Testis (tissue), 3 donors: ENCODE measurements around the gene MACROD1. TPM values are rescaled to one million over a fixed set of nuclear protein-coding genes. Genes with fewer than 3 reads are reported as not detected.

Experiments used
- DNase-seq: peaks from one replicate; pipeline ENCODE4 v3.0.0-alpha.2; 2019
- H3K27ac ChIP-seq, 2 donors: fragments of 200-600 bp; sonication (generic); one replicate each; pipeline ENCODE4 v1.5.1; 2019
- H3K27me3 ChIP-seq: fragments of 200-600 bp; sonication (generic); one replicate; pipeline ENCODE4 v1.5.1; 2019
- H3K36me3 ChIP-seq: fragments of 200-600 bp; sonication (generic); one replicate; pipeline ENCODE4 v1.5.1; 2017; ENCODE audit warnings: low read depth; ENCODE audit errors: missing control alignments
- H3K4me1 ChIP-seq: fragments of 200-600 bp; sonication (generic); one replicate; pipeline ENCODE4 v1.5.1; 2019
- H3K4me3 ChIP-seq, 2 donors: fragments of 200-600 bp; sonication (generic); one replicate each; pipeline ENCODE4 v1.5.1; 2017 to 2019
- H3K9me3 ChIP-seq: fragments of 200-600 bp; sonication (generic); one replicate; pipeline ENCODE4 v1.5.1; 2017
- POLR2A ChIP-seq: fragments of 450-650 bp; IDR thresholded peaks from one replicate; pipeline ENCODE4 v1.6.1; 2017; ENCODE audit warnings: antibody characterized with exemption, mild to moderate bottlenecking, moderate library complexity
- WGBS, 2 donors: methylation state at CpG; one replicate each; pipeline ENCODE4 v1.1.5; 2018; 5-methylcytosine and 5-hydroxymethylcytosine counted together
- intact Hi-C: fragments of 100-400 bp; cut with DNase I; formaldehyde crosslinking; loops from one replicate; pipeline ENCODE4 v1.15.1; 2023; ENCODE audit warnings: low total_unique reads
- polyA plus RNA-seq: library from polyadenylated mRNA; stranded (reverse); fragments of 350-450 nt; fragmentation: Illumina TruSeq; extraction: RNeasy Lipid Tissue Mini Kit (QIAGEN cat#74804); gene quantifications from one replicate; pipeline ENCODE4 v1.2.3, GENCODE V29; 2014; ENCODE audit warnings: low read depth, low replicate concordance; ENCODE audit not compliant: insufficient read depth
- total RNA-seq, 2 donors: library from RNA; depleted of rRNA; stranded (reverse); fragments of >200 nt; gene quantifications; one replicate each; pipeline ENCODE4 v1.2.3, GENCODE V29; 2016
- TF ChIP-seq, protein P1 (sequence below), 3 experiments: fragments of 450-650 bp in 2 of 3; fragments of 200-600 bp in 1 of 3; sonication (generic) in 1 of 3; IDR thresholded peaks; one replicate each; pipeline ENCODE4 v1.5.1; 2016 to 2019; ENCODE audit warnings: antibody characterized with exemption in 3 of 3, mild to moderate bottlenecking in 2 of 3, moderate library complexity in 1 of 3

MACROD1 gene
- total and polyA plus RNA-seq, 3 donors from 2014 or later: 13.3 to 15.3 (median 14.1) TPM

DNA sequence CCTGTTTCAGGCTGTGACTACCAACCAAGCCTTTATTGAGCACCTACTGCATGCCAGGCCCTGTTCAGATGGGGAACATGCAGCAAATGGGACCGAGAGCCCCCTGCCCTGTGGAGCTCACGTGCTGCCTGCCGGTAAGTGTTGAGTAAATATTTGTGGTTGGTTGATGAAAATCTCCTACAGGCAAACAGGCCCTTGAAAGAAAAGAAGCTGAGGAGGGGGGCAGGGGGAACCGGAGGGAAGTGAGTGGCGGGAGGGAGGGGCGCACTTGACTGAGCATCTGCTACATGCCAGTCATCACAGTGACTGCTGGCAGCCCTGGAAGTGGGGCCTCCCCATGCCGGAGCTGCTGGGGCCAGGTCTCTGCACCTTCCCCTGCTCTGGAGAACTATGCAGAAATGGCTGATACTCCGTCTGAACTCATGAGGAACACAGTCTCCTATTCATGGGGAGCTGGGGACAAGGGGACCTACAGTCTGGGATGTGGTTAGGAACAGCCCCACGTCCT, 34.2 kb downstream of the MACROD1 start:
- Histone ChIP-seq H3K4me1 (no peaks in the 10 kb centered on the region), H3K4me3 (no peak overlapping the region), H3K27ac (no peak overlapping the region), H3K9me3 (no peaks in the 10 kb centered on the region), H3K36me3 (no peaks in the 10 kb centered on the region), H3K27me3 (no peaks in the 10 kb centered on the region)
- DNase-seq: no peak
- TF ChIP-seq POLR2A: no peak
- TF ChIP-seq, protein P1, sequence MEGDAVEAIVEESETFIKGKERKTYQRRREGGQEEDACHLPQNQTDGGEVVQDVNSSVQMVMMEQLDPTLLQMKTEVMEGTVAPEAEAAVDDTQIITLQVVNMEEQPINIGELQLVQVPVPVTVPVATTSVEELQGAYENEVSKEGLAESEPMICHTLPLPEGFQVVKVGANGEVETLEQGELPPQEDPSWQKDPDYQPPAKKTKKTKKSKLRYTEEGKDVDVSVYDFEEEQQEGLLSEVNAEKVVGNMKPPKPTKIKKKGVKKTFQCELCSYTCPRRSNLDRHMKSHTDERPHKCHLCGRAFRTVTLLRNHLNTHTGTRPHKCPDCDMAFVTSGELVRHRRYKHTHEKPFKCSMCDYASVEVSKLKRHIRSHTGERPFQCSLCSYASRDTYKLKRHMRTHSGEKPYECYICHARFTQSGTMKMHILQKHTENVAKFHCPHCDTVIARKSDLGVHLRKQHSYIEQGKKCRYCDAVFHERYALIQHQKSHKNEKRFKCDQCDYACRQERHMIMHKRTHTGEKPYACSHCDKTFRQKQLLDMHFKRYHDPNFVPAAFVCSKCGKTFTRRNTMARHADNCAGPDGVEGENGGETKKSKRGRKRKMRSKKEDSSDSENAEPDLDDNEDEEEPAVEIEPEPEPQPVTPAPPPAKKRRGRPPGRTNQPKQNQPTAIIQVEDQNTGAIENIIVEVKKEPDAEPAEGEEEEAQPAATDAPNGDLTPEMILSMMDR (IDR thresholded peaks at IDR 0.05): no peak
- intact Hi-C loops: no loop called here
- 81 to 85% methylated on average over 9 of the region's 9 CpGs for WGBS, 2 donors

DNA sequence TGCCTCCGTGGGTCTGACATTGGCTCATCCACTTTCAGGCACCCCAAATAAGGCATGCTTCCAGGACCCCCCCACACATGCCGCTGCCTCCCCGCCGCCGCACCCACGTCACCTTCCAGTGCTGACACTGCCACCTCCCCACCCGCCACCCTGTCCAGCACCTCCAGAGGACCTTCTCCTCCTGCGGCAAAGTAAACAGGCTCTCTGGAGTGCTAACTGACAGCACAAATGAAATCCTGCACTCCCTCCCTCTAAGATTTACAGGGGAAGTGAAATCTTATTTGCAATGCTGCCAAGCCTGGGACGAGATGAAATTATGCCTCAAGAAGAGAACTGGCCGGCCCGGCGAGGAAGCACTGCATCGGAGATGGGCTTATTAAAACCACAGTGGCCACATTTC, 35.3 kb downstream of the MACROD1 start:
- H3K9me3 ChIP-seq: no peaks in the 10 kb centered on the region
- H3K27me3 ChIP-seq: no peaks in the 10 kb centered on the region
- WGBS, 2 donors: 61 to 78% methylated on average over 13 of the region's 13 CpGs
- H3K4me3 ChIP-seq: no peak overlapping the region
- no peak for DNase-seq
- intact Hi-C loops: no loop called here
- H3K27ac ChIP-seq: no peak overlapping the region
- H3K36me3 ChIP-seq: no peaks in the 10 kb centered on the region
- TF ChIP-seq POLR2A: no peak
- TF ChIP-seq, protein P1 (IDR thresholded peaks at IDR 0.05): no peak
- no peaks in the 10 kb centered on the region for H3K4me1 ChIP-seq

DNA sequence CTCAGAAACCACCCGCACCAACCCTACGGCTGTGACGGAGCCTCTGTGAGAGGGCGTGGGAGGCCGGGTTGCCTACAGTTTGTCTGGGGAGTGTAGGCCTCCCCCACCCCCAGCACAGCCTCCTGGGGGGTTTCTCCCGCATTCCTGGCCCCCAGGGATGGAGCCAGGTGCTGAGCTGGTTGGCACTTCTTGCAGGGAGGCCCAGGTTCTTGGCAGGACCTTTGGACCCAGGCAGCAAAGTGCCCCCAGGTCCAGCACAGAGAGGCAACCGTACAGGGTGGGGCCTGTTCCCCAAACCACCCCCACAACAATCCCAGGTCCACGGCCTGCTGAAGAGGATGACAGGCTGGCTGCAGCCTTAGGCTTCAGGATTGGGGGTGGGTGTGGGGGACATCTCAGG, 36.5 kb downstream of the MACROD1 start:
- Histone ChIP-seq H3K4me3 (no peak overlapping the region), H3K27me3 (no peaks in the 10 kb centered on the region), H3K9me3 (no peaks in the 10 kb centered on the region), H3K36me3 (no peaks in the 10 kb centered on the region), H3K27ac (no peak overlapping the region), H3K4me1 (no peaks in the 10 kb centered on the region)
- 86 to 94% methylated on average over 2 to 8 of the region's 8 CpGs for WGBS, 2 donors
- TF ChIP-seq, protein P1 (IDR thresholded peaks at IDR 0.05): no peak
- TF ChIP-seq POLR2A: no peak
- intact Hi-C loops: no loop called here
- no peak for DNase-seq

DNA sequence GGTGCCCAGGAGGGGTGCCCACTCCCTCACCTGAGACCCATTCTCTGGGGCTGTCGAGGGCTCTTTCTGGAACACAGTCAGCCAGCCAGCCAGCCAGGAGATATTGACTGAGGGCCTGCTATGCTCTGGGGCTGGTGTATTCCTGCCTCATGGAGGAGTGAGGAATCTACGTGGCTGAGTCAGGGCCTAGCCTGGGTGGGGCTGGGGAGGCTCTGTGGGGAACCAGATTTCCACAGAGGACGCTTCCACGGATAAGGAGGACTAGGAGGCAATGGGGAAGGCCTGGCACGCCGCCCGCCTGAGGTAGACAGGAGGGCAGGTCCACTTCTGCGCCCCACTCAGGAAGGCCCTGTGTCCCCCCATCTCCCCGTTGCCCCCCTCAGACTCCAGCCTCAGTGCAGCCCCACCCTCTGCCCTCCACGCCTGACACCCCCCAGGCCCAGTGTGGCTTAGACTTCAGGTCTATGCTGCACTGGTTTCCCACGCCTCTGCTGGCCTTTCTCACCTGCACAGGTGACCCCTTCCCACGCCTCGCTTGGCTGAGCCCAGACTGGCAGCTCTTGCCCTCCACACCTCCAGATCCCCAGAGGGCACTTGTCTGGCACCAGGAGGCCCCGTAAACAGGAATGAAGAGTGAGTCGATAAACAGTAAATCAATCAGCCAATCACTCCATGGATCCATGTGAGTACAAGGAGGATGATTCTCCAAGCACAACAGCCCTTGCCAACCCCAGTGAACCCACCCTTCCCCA, 37.5 kb downstream of the MACROD1 start:
- no peaks in the 10 kb centered on the region for H3K4me1 ChIP-seq
- no peaks in the 10 kb centered on the region for H3K27me3 ChIP-seq
- no peak for DNase-seq
- no peak overlapping the region for H3K4me3 ChIP-seq
- H3K36me3 ChIP-seq: no peaks in the 10 kb centered on the region
- no peak overlapping the region for H3K27ac ChIP-seq
- no peaks in the 10 kb centered on the region for H3K9me3 ChIP-seq
- intact Hi-C loops: no loop called here
- 89% methylated on average over 14 to 15 of the region's 15 CpGs for WGBS, 2 donors
- TF ChIP-seq, protein P1 (IDR thresholded peaks at IDR 0.05): no peak
- no peak for TF ChIP-seq POLR2A
